H1 (cell line): ENCODE measurements around the gene ADRM1. TPM values are rescaled to one million over a fixed set of nuclear protein-coding genes. Genes with fewer than 3 reads are reported as not detected.

ENCODE experiments used
- CTCF ChIA-PET: fragments of 300-600 bp; sonication (Branson Sonifier 250); formaldehyde crosslinking; loops from one replicate; lab custom pipeline; 2021; ENCODE audit not compliant: partially characterized antibody; lab: Charles Lee
- POLR2A ChIA-PET: fragments of 300-600 bp; sonication (Branson Sonifier 250); formaldehyde crosslinking; loops from one replicate; lab custom pipeline; 2021; ENCODE audit warnings: inconsistent platforms; ENCODE audit not compliant: partially characterized antibody; lab: Charles Lee
- DNase-seq, 2 experiments: peaks; one replicate each; pipeline versions ENCODE4 v3.0.0 to v3.0.0-alpha.2; 2010 to 2022; ENCODE audit warnings: low spot score in 2 of 2, low read depth in 1 of 2, mixed read lengths in 1 of 2
- FAIRE-seq: peaks from 2 replicates; lab custom pipeline; 2011; peaks lifted over from hg19 to GRCh38; lab: Jason Lieb, UNC
- H2AFZ ChIP-seq: 2 replicates; pipeline ENCODE4 v1.8.1; 2012; ENCODE audit warnings: low read length, inconsistent platforms
- H2AK5ac ChIP-seq: 2 replicates; pipeline ENCODE4 v1.6.1; 2013; ENCODE audit warnings: low read depth, low read length
- H2BK120ac ChIP-seq: replicated peaks from 2 replicates; pipeline ENCODE3; 2013; ENCODE audit warnings: low read depth, low read length, inconsistent platforms
- H2BK12ac ChIP-seq: 2 replicates; pipeline ENCODE4 v1.6.1; 2013; ENCODE audit warnings: low read depth, low read length
- H2BK15ac ChIP-seq: 2 replicates; pipeline ENCODE4 v1.6.1; 2013; ENCODE audit warnings: low read length
- H2BK20ac ChIP-seq: 2 replicates; pipeline ENCODE4 v1.6.1; 2013; ENCODE audit warnings: low read length
- H2BK5ac ChIP-seq: 2 replicates; pipeline ENCODE4 v1.6.1; 2013; ENCODE audit warnings: low read depth, low read length
- H3K14ac ChIP-seq: 2 replicates; pipeline ENCODE4 v1.6.1; 2013; ENCODE audit warnings: inconsistent platforms; ENCODE audit not compliant: insufficient read length
- H3K18ac ChIP-seq: 2 replicates; pipeline ENCODE4 v1.6.1; 2013; ENCODE audit warnings: low read length; ENCODE audit errors: extremely low read depth
- H3K23ac ChIP-seq: 2 replicates; pipeline ENCODE4 v1.6.1; 2013; ENCODE audit warnings: inconsistent platforms; ENCODE audit not compliant: insufficient read length
- H3K23me2 ChIP-seq: 2 replicates; pipeline ENCODE4 v1.6.1; 2013; ENCODE audit warnings: low read depth, low read length
- H3K27ac ChIP-seq: 2 replicates; pipeline ENCODE4 v1.6.1; 2011; ENCODE audit warnings: low read depth, low read length, inconsistent platforms
- H3K27me3 ChIP-seq, 4 experiments: replicated peaks in 1 of 4; 1 replicate in 1 of 4; 2 replicates in 3 of 4; pipeline versions ENCODE4 v1.6.1 to v1.8.1; 2011 to 2013; ENCODE audit warnings: low read length in 3 of 4, mild to moderate bottlenecking in 3 of 4, inconsistent platforms in 2 of 4, mixed read lengths in 2 of 4, moderate library complexity in 1 of 4; ENCODE audit not compliant: control insufficient read depth in 3 of 4, insufficient read depth in 3 of 4; ENCODE audit errors: extremely low read depth in 1 of 4
- H3K36me3 ChIP-seq, 4 experiments: 2 replicates each; pipeline versions ENCODE4 v1.6.1 to v1.8.1; 2011 to 2013; ENCODE audit warnings: mild to moderate bottlenecking in 4 of 4, low read length in 3 of 4, moderate library complexity in 2 of 4, control low read depth in 1 of 4, inconsistent platforms in 1 of 4; ENCODE audit not compliant: insufficient read depth in 4 of 4, control insufficient read depth in 2 of 4
- H3K4ac ChIP-seq: replicated peaks from 2 replicates; pipeline ENCODE3; 2013; ENCODE audit warnings: low read length, low read depth, mixed read lengths, inconsistent platforms; ENCODE audit not compliant: insufficient read length
- H3K4me1 ChIP-seq, 4 experiments: replicated peaks in 1 of 4; 1 replicate in 1 of 4; 2 replicates in 3 of 4; pipeline versions ENCODE4 v1.6.1 to v1.8.1; 2011 to 2013; ENCODE audit warnings: low read length in 3 of 4, inconsistent platforms in 2 of 4, mixed read lengths in 1 of 4; ENCODE audit not compliant: insufficient read depth in 4 of 4, control insufficient read depth in 3 of 4
- H3K4me2 ChIP-seq, 2 experiments: 2 replicates each; pipeline versions ENCODE4 v1.6.1 to v1.8.1; 2011 to 2013; ENCODE audit warnings: low read depth in 2 of 2, low read length in 2 of 2, control low read depth in 1 of 2, inconsistent platforms in 1 of 2, mild to moderate bottlenecking in 1 of 2; ENCODE audit not compliant: insufficient read depth in 1 of 2
- H3K4me3 ChIP-seq, 4 experiments: fragments of 200-600, 300-600 bp in 1 of 4; sonication (generic), shearing (Covaris generic), sonication (Bioruptor Twin) in 1 of 4; 2 replicates each; pipeline versions ENCODE4 v1.5.1 to v1.8.1; 2011 to 2016; ENCODE audit warnings: low read length in 4 of 4, low read depth in 3 of 4, control low read depth in 2 of 4, inconsistent platforms in 2 of 4, mild to moderate bottlenecking in 2 of 4, mixed read lengths in 1 of 4, moderate library complexity in 1 of 4; ENCODE audit not compliant: insufficient read depth in 2 of 4; ENCODE audit errors: extremely low read depth in 1 of 4
- H3K56ac ChIP-seq: replicated peaks from 2 replicates; pipeline ENCODE3; 2013; ENCODE audit warnings: low read depth, mild to moderate bottlenecking, mixed read lengths, low read length, inconsistent platforms; ENCODE audit not compliant: insufficient read length
- H3K79me1 ChIP-seq: 2 replicates; pipeline ENCODE4 v1.6.1; 2013; ENCODE audit warnings: low read depth, low read length, control low read depth
- H3K79me2 ChIP-seq, 2 experiments: 2 replicates each; pipeline versions ENCODE4 v1.6.1 to v1.8.1; 2012 to 2013; ENCODE audit warnings: low read length in 2 of 2, mild to moderate bottlenecking in 2 of 2, inconsistent platforms in 1 of 2; ENCODE audit not compliant: insufficient read depth in 2 of 2, control insufficient read depth in 1 of 2
- H3K9ac ChIP-seq, 4 experiments: replicated peaks in 1 of 4; 1 replicate in 1 of 4; 2 replicates in 3 of 4; pipeline versions ENCODE4 v1.6.1 to v1.8.1; 2011 to 2013; ENCODE audit warnings: low read depth in 3 of 4, low read length in 3 of 4, control low read depth in 2 of 4, mild to moderate bottlenecking in 2 of 4, moderate library complexity in 2 of 4, inconsistent platforms in 1 of 4; ENCODE audit errors: extremely low read depth in 1 of 4
- H3K9me3 ChIP-seq, 2 experiments: 2 replicates each; pipeline versions ENCODE4 v1.6.1 to v1.8.1; 2012 to 2013; ENCODE audit warnings: mild to moderate bottlenecking in 2 of 2, moderate library complexity in 2 of 2, control low read depth in 1 of 2, inconsistent platforms in 1 of 2, low read depth in 1 of 2, low read length in 1 of 2, mixed read lengths in 1 of 2; ENCODE audit not compliant: insufficient read depth in 2 of 2
- H4K20me1 ChIP-seq, 2 experiments: replicated peaks in 1 of 2; 2 replicates each; pipeline versions ENCODE3 to v1.8.1; 2011 to 2013; ENCODE audit warnings: inconsistent platforms in 2 of 2, low read length in 2 of 2, mild to moderate bottlenecking in 1 of 2; ENCODE audit not compliant: insufficient read depth in 2 of 2, control insufficient read depth in 1 of 2
- H4K5ac ChIP-seq: 2 replicates; pipeline ENCODE4 v1.6.1; 2013; ENCODE audit warnings: low read length, low read depth, mixed read lengths, inconsistent platforms; ENCODE audit not compliant: insufficient read length
- H4K8ac ChIP-seq: 2 replicates; pipeline ENCODE4 v1.8.0; 2013; ENCODE audit warnings: mild to moderate bottlenecking, moderate library complexity, low read length, inconsistent platforms; ENCODE audit not compliant: insufficient read depth; ENCODE audit errors: extremely low read depth
- H4K91ac ChIP-seq: replicated peaks from 2 replicates; pipeline ENCODE3; 2013; ENCODE audit warnings: low read length, mixed read lengths, inconsistent platforms; ENCODE audit not compliant: insufficient read length
- ASH2L ChIP-seq: fragments of 200-600, 300-600 bp; sonication (generic); IDR thresholded peaks from one replicate; pipeline ENCODE4 v1.7.1; 2017; ENCODE audit warnings: low read length
- CBX5 ChIP-seq: fragments of 300-800, 300-1000 bp; sonication (generic); IDR thresholded peaks from 2 replicates; pipeline ENCODE4 v1.7.1; 2016; ENCODE audit warnings: antibody characterized with exemption, low read length, low read depth
- CTBP2 ChIP-seq: IDR thresholded peaks from 2 replicates; pipeline ENCODE4 v1.7.0; 2011; ENCODE audit warnings: borderline replicate concordance, mild to moderate bottlenecking, moderate library complexity, mixed read lengths, low read length; ENCODE audit not compliant: insufficient read depth, insufficient read length
- CTCF ChIP-seq, 3 experiments: IDR thresholded peaks; 1 replicate in 2 of 3; 2 replicates in 1 of 3; pipeline versions ENCODE4 v1.5.1 to v1.6.1; 2011; ENCODE audit warnings: low read length in 3 of 3, mild to moderate bottlenecking in 3 of 3, inconsistent platforms in 2 of 3, low read depth in 1 of 3, moderate library complexity in 1 of 3; ENCODE audit not compliant: insufficient read depth in 1 of 3; ENCODE audit errors: control extremely low read depth in 1 of 3
- HDAC2 ChIP-seq, 2 experiments: fragments of 300-600 bp in 1 of 2; sonication (generic) in 1 of 2; IDR thresholded peaks; 2 replicates each; pipeline ENCODE4 v1.6.1; 2011 to 2012; ENCODE audit warnings: low read depth in 2 of 2, low read length in 2 of 2, mild to moderate bottlenecking in 2 of 2, moderate library complexity in 2 of 2, borderline replicate concordance in 1 of 2, inconsistent platforms in 1 of 2
- KDM5A ChIP-seq: fragments of 200-600 bp; IDR thresholded peaks from 2 replicates; pipeline ENCODE4 v1.7.1; 2012; ENCODE audit warnings: mild to moderate bottlenecking, low read length, inconsistent platforms, mixed read lengths
- SIRT6 ChIP-seq: IDR thresholded peaks from one replicate; pipeline ENCODE4 v1.7.1; 2012; ENCODE audit warnings: low read length, inconsistent platforms
- SP1 ChIP-seq: IDR thresholded peaks from 2 replicates; pipeline ENCODE4 v1.6.1; 2011; ENCODE audit warnings: low read depth, low read length
- ZNF274 ChIP-seq: IDR thresholded peaks from 2 replicates; pipeline ENCODE4 v1.7.0; 2012; ENCODE audit warnings: low read length, borderline replicate concordance; ENCODE audit errors: extremely low read depth
- WGBS, 2 experiments: shearing (Covaris generic) in 1 of 2; methylation state at CpG; one replicate each; pipeline versions ENCODE4 v1.1.6 to v1.1.7; 2013 to 2015; ENCODE audit warnings: low lambda C conversion rate in 2 of 2, mixed read lengths in 2 of 2, inconsistent platforms in 1 of 2, low coverage in 1 of 2, missing lambda C conversion rate in 1 of 2; ENCODE audit not compliant: insufficient replicate concordance in 2 of 2, insufficient coverage in 1 of 2, insufficient read length in 1 of 2; ENCODE audit errors: extremely low coverage in 1 of 2, missing lambda C conversion rate in 1 of 2; 5-methylcytosine and 5-hydroxymethylcytosine counted together
- polyA plus RNA-seq, 7 experiments: library from polyadenylated mRNA; depleted of rRNA in 3 of 7; stranded (reverse) in 5 of 7; unstranded in 2 of 7; fragments of >200 nt in 5 of 7; fragments of 200-250 nt in 2 of 7; gene quantifications; 1 replicate in 5 of 7; 2 replicates in 1 of 7; 4 replicates in 1 of 7; pipeline versions ENCODE4 v1.2.1 to v1.2.3, GENCODE V29; 2011 to 2013; ENCODE audit warnings: missing spikeins in 2 of 7, mixed read lengths in 2 of 7
- total RNA-seq: library from RNA; stranded (reverse); fragmentation: NEBNext Ultra II Directional; extraction: Animal tissue kit (Norgen Biotek cat#: 25700); gene quantifications from 2 replicates; pipeline ENCODE4 v1.2.1, GENCODE V29; 2021

Gene ADRM1
- total and polyA plus RNA-seq, 2 of the 8 experiments (the other 6 are each of a cell fraction or from before 2014, with no cell fraction given) = 126 to 214 TPM

GRCh38 chr20:62346398-62347150, 43.8 kb downstream of the ADRM1 start:
- ChIA-PET POLR2A (interaction anchor here (0.8 to 12.3 kb wide), 12 partner anchors 9 to 43 kb away, joined by 3 to 95 read pairs (median 4); partner anchors contain the start of gene RPS21), CTCF (interaction anchor here (0.9 to 3.6 kb wide), 2 partner anchors 19 to 36 kb away, joined by 3 to 17 read pairs; no protein-coding TSS in a partner anchor)
- Histone ChIP-seq H3K18ac (no peak overlapping the region), H4K5ac (no peak overlapping the region), H3K23me2 (no peaks in the 10 kb centered on the region; the same call in 1 of the 2 replicates), H2BK120ac (no peak overlapping the region), H3K27me3 (no peaks in the 10 kb centered on the region), H3K79me1 (no peaks in the 10 kb centered on the region; the same call in 1 of the 2 replicates), H3K23ac (no peak overlapping the region), H3K27ac (no peak overlapping the region), H2AFZ (no peak overlapping the region), H3K4me2 (no peak overlapping the region), H2BK12ac (no peak overlapping the region), H3K36me3 (peaks cover 25 to 66% (median 54%) of the 10 kb centered on the region in 4 experiments; a peak in 7 of 8 replicates), H2BK5ac (no peak overlapping the region; the same call in 1 of the 2 replicates), H3K9ac (no peak overlapping the region), H3K4me3 (no peak overlapping the region), H4K8ac (0 out of 2 replicates have a peak overlapping the region, but pooled peaks have one; percentile 57), H3K4ac (no peak overlapping the region), H4K20me1 (peaks cover 0 to 9% of the 10 kb centered on the region in 2 experiments), H3K56ac (no peak overlapping the region), H2BK15ac (no peak overlapping the region), H3K9me3 (peaks cover 0 to 3% of the 10 kb centered on the region in 2 experiments; a peak in 2 of 4 replicates), H3K79me2 (no peaks in the 10 kb centered on the region), H4K91ac (no peak overlapping the region), H2AK5ac (no peak overlapping the region), H2BK20ac (no peak overlapping the region), H3K14ac (no peak overlapping the region), H3K4me1 (no peaks in the 10 kb centered on the region; a peak in 1 of 7 replicates)
- 97% methylated on average over 33 of the region's 34 CpGs; no CpG with 5 or more reads in 1 of the 2 experiments for WGBS, 2 experiments
- DNase-seq (no peak), FAIRE-seq (no peak)
- TF ChIP-seq CBX5 (no peak), KDM5A (no peak), SIRT6 (no peak), SP1 (no peak), CTCF (IDR thresholded peaks at IDR 0.05; ENCODE audit: control extremely low read depth in 1 of 3, insufficient read depth in 1 of 3, low read depth in 1 of 3, low read length in 3 of 3) (no peak), CTBP2 (no peak), ASH2L (no peak), HDAC2 (IDR thresholded peaks at IDR 0.05; ENCODE audit: borderline replicate concordance in 1 of 2, low read depth in 2 of 2, low read length in 2 of 2) (no peak), ZNF274 (no peak)
